Right atrium auricular region (tissue), 2 donors: ENCODE data around the gene HCN3. TPM values are rescaled to one million over a fixed set of nuclear protein-coding genes. Genes with fewer than 3 reads are reported as not detected.

Experiments used
- DNase-seq: peaks from one replicate; pipeline ENCODE4 v3.0.0-alpha.2; 2019; ENCODE audit warnings: low spot score
- H3K27ac ChIP-seq, 2 donors: fragments of 200-600 bp; sonication (generic); 1 replicate in 1 of 2; 2 replicates in 1 of 2; pipeline ENCODE4 v1.5.1; 2016 to 2019
- H3K27me3 ChIP-seq, 2 donors: fragments of 200-600 bp; sonication (generic); one replicate each; pipeline versions ENCODE4 v1.5.1 to v1.6.0; 2017 to 2019
- H3K36me3 ChIP-seq: fragments of 200-600 bp; sonication (generic); one replicate; pipeline ENCODE4 v1.5.1; 2016
- H3K4me1 ChIP-seq, 2 donors: fragments of 200-600 bp; sonication (generic); one replicate each; pipeline versions ENCODE4 v1.5.1 to v1.6.0; 2017 to 2019
- H3K4me3 ChIP-seq, 2 donors: fragments of 200-600 bp; sonication (generic); 1 replicate in 1 of 2; 2 replicates in 1 of 2; pipeline ENCODE4 v1.5.1; 2017 to 2019; ENCODE audit warnings: mild to moderate bottlenecking in 1 of 2, moderate library complexity in 1 of 2
- H3K9me3 ChIP-seq, 2 donors: fragments of 200-600 bp; sonication (generic); one replicate each; pipeline ENCODE4 v1.5.1; 2019
- CTCF ChIP-seq, 2 donors: fragments of 200-600 bp; sonication (generic); IDR thresholded peaks; one replicate each; pipeline ENCODE4 v1.5.1; 2019; ENCODE audit warnings: antibody characterized with exemption in 2 of 2
- total RNA-seq, 2 donors: library from RNA; depleted of rRNA; stranded (reverse); fragments of >200 nt; gene quantifications; one replicate each; pipeline ENCODE4 v1.1.0, GENCODE V29; 2016

The HCN3 gene
- total RNA-seq, 2 donors from 2014 or later: 0.35 to 0.41 TPM

GRCh38 chr1:155247667-155248553, 29.4 kb upstream of the HCN3 start:
- Histone ChIP-seq H3K27ac (no peak overlapping the region), H3K9me3 (no peaks in the 10 kb centered on the region), H3K27me3 (no peaks in the 10 kb centered on the region), H3K36me3 (peaks cover 9% of the 10 kb centered on the region), H3K4me1 (peaks cover 3 to 28% of the 10 kb centered on the region in 2 donors), H3K4me3 (no peak overlapping the region)
- no peak for TF ChIP-seq CTCF (IDR thresholded peaks at IDR 0.05)
- DNase-seq: no peak

GRCh38 chr1:155250246-155250632, 27.0 kb upstream of the HCN3 start:
- no peaks in the 10 kb centered on the region for H3K27me3 ChIP-seq
- H3K4me1 ChIP-seq: peaks cover 0 to 34% of the 10 kb centered on the region in 2 donors
- no peaks in the 10 kb centered on the region for H3K9me3 ChIP-seq
- peak overlapping the region; percentile 12 to 37 for H3K4me3 ChIP-seq
- peaks cover 9% of the 10 kb centered on the region for H3K36me3 ChIP-seq
- H3K27ac ChIP-seq: peak overlapping the region; percentile 37 to 49
- no peak for DNase-seq
- TF ChIP-seq CTCF (IDR thresholded peaks at IDR 0.05): no peak

GRCh38 chr1:155250633-155251449, 26.4 kb upstream of the HCN3 start:
- Histone ChIP-seq H3K4me1 (peaks cover 0 to 37% of the 10 kb centered on the region in 2 donors), H3K36me3 (peaks cover 9% of the 10 kb centered on the region), H3K27me3 (no peaks in the 10 kb centered on the region), H3K27ac (peak overlapping the region; percentile 37 to 49), H3K4me3 (peak overlapping the region; percentile 12 to 37), H3K9me3 (no peaks in the 10 kb centered on the region)
- peak; percentile 99 to 100 for TF ChIP-seq CTCF (IDR thresholded peaks at IDR 0.05)
- peak; percentile 91 for DNase-seq

GRCh38 chr1:155251566-155251965, 25.7 kb upstream of the HCN3 start:
- no peak overlapping the region for H3K27ac ChIP-seq
- H3K4me1 ChIP-seq: peaks cover 0 to 44% of the 10 kb centered on the region in 2 donors

GRCh38 chr1:155253208-155253607, 24.1 kb upstream of the HCN3 start:
- no peak for TF ChIP-seq CTCF (IDR thresholded peaks at IDR 0.05)
- Histone ChIP-seq H3K36me3 (peaks cover 14% of the 10 kb centered on the region), H3K27me3 (no peaks in the 10 kb centered on the region), H3K4me1 (peaks cover 0 to 44% of the 10 kb centered on the region in 2 donors), H3K4me3 (no peak overlapping the region), H3K9me3 (no peaks in the 10 kb centered on the region), H3K27ac (no peak overlapping the region)
- DNase-seq: no peak

More at GRCh38 chr1:155251566-155251965, 25.7 kb upstream of the HCN3 start:
- TF ChIP-seq CTCF (IDR thresholded peaks at IDR 0.05): no peak
- Histone ChIP-seq H3K27me3 (no peaks in the 10 kb centered on the region), H3K36me3 (peaks cover 9% of the 10 kb centered on the region), H3K4me3 (no peak overlapping the region), H3K9me3 (no peaks in the 10 kb centered on the region)
- no peak for DNase-seq
